ENCODE measurements around the gene TEKT1. TPM values are rescaled to one million over a fixed set of nuclear protein-coding genes. Genes with fewer than 3 reads are reported as not detected.

TEKT1 gene
- total and polyA plus RNA-seq, 9 of the 15 experiments (the other 6 are each of a cell fraction or from before 2014, with no cell fraction given), result 0.06 TPM; not detected in 8

GRCh38 chr17:6818938-6819337, 12.6 kb downstream of the TEKT1 start:
- no peak overlapping the region for H3K4me3 ChIP-seq
- no peaks in the 10 kb centered on the region for H3K9me3 ChIP-seq (replicated peaks; ENCODE audit: control insufficient read depth, insufficient read depth, low read depth, low read length)
- H3K4me1 ChIP-seq (replicated peaks in 1 of 2; ENCODE audit: control insufficient read depth in 2 of 2, insufficient read depth in 2 of 2, low read length in 2 of 2), result no peaks in the 10 kb centered on the region
- WGBS (ENCODE audit: insufficient coverage, low coverage, missing lambda C conversion rate), result 0% methylated on average over 3 of the region's 3 CpGs
- no peak for ATAC-seq
- H3K79me2 ChIP-seq (ENCODE audit: control insufficient read depth, insufficient read depth, low read length), result no peaks in the 10 kb centered on the region
- H3K27ac ChIP-seq (ENCODE audit: extremely low read depth, low read depth, low read length), result no peak overlapping the region
- intact Hi-C loops (cut with micrococcal nuclease) (no loop called here), in situ Hi-C loops (cut with MboI) (no loop called here)
- H4K20me1 ChIP-seq (replicated peaks; ENCODE audit: control insufficient read depth, insufficient read depth, low read length), result no peaks in the 10 kb centered on the region
- no peak overlapping the region for H3K4me2 ChIP-seq (ENCODE audit: insufficient read depth, low read length)
- no peak overlapping the region for H3K9ac ChIP-seq (ENCODE audit: insufficient read depth in 1 of 2, low read depth in 2 of 2, low read length in 2 of 2)
- H3K36me3 ChIP-seq (ENCODE audit: control insufficient read depth, insufficient read depth, low read length), result no peaks in the 10 kb centered on the region
- POLR2A ChIA-PET, result interaction anchor here (1.1 kb wide), 1 partner anchor 18 kb away, joined by 3 read pairs; no protein-coding TSS in a partner anchor
- no peak for DNase-seq (ENCODE audit: extremely low read depth in 1 of 4, low spot score in 3 of 4)
- peaks cover 0 to 9% of the 10 kb centered on the region in 2 experiments; a peak in 3 of 5 replicates for H3K27me3 ChIP-seq (ENCODE audit: control insufficient read depth in 2 of 2, insufficient read depth in 2 of 2, low read length in 2 of 2)
- CTCF ChIA-PET (ENCODE audit: low intra/inter-chr PET ratio), result no interaction called here
- no peak for FAIRE-seq
- BruUV-seq (replicated peaks), result no TSS peak
- H3K9me1 ChIP-seq (ENCODE audit: control insufficient read depth, insufficient read depth, low read length), result no peaks in the 10 kb centered on the region
- no peak overlapping the region for H2AFZ ChIP-seq (ENCODE audit: low read depth, low read length)
- TF ChIP-seq NFIC (IDR thresholded peaks at IDR 0.05), result no peak
- no peak for TF ChIP-seq ZNF717 (CRISPR knock-in tag; IDR thresholded peaks at IDR 0.05)
- TF ChIP-seq STAT5A (IDR thresholded peaks at IDR 0.05; ENCODE audit: borderline replicate concordance, low read length), result no peak
- TF ChIP-seq SRSF9 (IDR thresholded peaks at IDR 0.05; ENCODE audit: borderline replicate concordance, low read depth, low read length), result no peak
- no peak for TF ChIP-seq PHF20 (IDR thresholded peaks at IDR 0.05; ENCODE audit: partially characterized antibody)
- TF ChIP-seq ZHX1 (conservative IDR thresholded peaks at IDR 0.05; ENCODE audit: low read length), result no peak
- no peak for TF ChIP-seq ZC3H11A (IDR thresholded peaks at IDR 0.05; ENCODE audit: low read depth, low read length)
- no peak for TF ChIP-seq COPS2 (conservative IDR thresholded peaks at IDR 0.05)
- no peak for TF ChIP-seq GATAD2B (IDR thresholded peaks at IDR 0.05; ENCODE audit: borderline replicate concordance)
- TF ChIP-seq ZNF511 (CRISPR knock-in tag; IDR thresholded peaks at IDR 0.05), result no peak
- TF ChIP-seq ZNF263 (CRISPR knock-in tag; IDR thresholded peaks at IDR 0.05; ENCODE audit: borderline replicate concordance), result no peak
- no peak for TF ChIP-seq KDM1A (IDR thresholded peaks at IDR 0.05)
- no peak for TF ChIP-seq RBBP5 (IDR thresholded peaks at IDR 0.05; ENCODE audit: borderline replicate concordance, insufficient read depth, low read length, poor library complexity, severe bottlenecking)
